PC-3 (cell line): ENCODE results near the gene GPR152.

Experiments
- EZH2 ChIP-seq: fragments of 300-600 bp; sonication (generic); IDR thresholded peaks from one replicate; pipeline ENCODE4 v1.6.1; 2017; ENCODE audit warnings: antibody characterized with exemption, mild to moderate bottlenecking, low read length; ENCODE audit not compliant: unreplicated experiment
- EZH2phosphoT487 ChIP-seq: fragments of 300-600 bp; sonication (generic); IDR thresholded peaks from 2 replicates; pipeline ENCODE4 v1.6.1; 2018; ENCODE audit warnings: mild to moderate bottlenecking, antibody characterized with exemption, low read length, borderline replicate concordance
- TF ChIP-seq, protein P1 (sequence below): fragments of 300-600 bp; sonication (generic); conservative IDR thresholded peaks from 2 replicates; pipeline ENCODE4 v1.5.1; 2017; ENCODE audit warnings: antibody characterized with exemption, low read depth, mild to moderate bottlenecking, low read length

- TF ChIP-seq EZH2phosphoT487 (no peak), EZH2 (no peak)
- TF ChIP-seq, protein P1, sequence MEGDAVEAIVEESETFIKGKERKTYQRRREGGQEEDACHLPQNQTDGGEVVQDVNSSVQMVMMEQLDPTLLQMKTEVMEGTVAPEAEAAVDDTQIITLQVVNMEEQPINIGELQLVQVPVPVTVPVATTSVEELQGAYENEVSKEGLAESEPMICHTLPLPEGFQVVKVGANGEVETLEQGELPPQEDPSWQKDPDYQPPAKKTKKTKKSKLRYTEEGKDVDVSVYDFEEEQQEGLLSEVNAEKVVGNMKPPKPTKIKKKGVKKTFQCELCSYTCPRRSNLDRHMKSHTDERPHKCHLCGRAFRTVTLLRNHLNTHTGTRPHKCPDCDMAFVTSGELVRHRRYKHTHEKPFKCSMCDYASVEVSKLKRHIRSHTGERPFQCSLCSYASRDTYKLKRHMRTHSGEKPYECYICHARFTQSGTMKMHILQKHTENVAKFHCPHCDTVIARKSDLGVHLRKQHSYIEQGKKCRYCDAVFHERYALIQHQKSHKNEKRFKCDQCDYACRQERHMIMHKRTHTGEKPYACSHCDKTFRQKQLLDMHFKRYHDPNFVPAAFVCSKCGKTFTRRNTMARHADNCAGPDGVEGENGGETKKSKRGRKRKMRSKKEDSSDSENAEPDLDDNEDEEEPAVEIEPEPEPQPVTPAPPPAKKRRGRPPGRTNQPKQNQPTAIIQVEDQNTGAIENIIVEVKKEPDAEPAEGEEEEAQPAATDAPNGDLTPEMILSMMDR = no peak
Measured at GRCh38 chr11:67489203-67489884, 36.8 kb upstream of the GPR152 start.
